ENCODE measurements around the gene C19orf47. TPM values are rescaled to one million over a fixed set of nuclear protein-coding genes. Genes with fewer than 3 reads are reported as not detected.

Gene C19orf47
- total and polyA plus RNA-seq, 2 donors (not counting 3 experiments of a cell fraction or from before 2014, with no cell fraction given) = 16.4 to 27.0 TPM

DNA sequence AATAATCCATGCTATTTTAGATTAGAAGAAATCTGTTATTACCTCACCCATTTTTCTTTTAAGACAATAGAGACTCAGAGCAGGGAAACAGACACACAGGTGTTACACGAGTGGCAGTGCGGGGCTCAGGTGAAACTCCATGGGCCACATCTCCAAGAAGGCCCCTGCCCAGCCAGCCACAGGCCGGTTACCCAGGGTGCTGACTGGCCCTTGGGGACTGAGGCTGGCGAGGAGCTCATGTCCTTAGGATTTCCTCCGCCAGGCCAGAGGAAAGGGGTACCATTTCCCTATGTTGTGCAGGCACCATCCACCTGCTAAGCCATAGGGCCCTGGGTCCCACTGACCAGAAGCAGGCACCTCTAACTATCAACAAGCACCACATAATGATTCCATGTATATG lies 10.6 kb downstream of the C19orf47 start:
- no peaks in the 10 kb centered on the region for H3K4me1 ChIP-seq (ENCODE audit: control insufficient read depth, extremely low read depth, insufficient read depth, low read length)
- H3K79me2 ChIP-seq (ENCODE audit: control insufficient read depth, insufficient read depth, low read length) = peaks cover 5% of the 10 kb centered on the region
- DNase-seq (ENCODE audit: low read depth, low spot score) = no peak
- peaks cover 0 to 6% of the 10 kb centered on the region in 2 experiments for H3K36me3 ChIP-seq (ENCODE audit: control insufficient read depth in 2 of 2, extremely low read depth in 1 of 2, insufficient read depth in 2 of 2, low read length in 2 of 2)
- no peak for FAIRE-seq
- BruUV-seq (replicated peaks) = no TSS peak
- no peaks in the 10 kb centered on the region for H3K27me3 ChIP-seq (ENCODE audit: control insufficient read depth in 2 of 2, insufficient read depth in 2 of 2, low read length in 2 of 2)
- no peaks in the 10 kb centered on the region for H3K9me1 ChIP-seq (replicated peaks; ENCODE audit: control insufficient read depth, extremely low read depth, insufficient read depth, low read length)
- intact Hi-C loops (cut with micrococcal nuclease) (loop anchor here (5.0 kb wide), 1 partner anchor 45 kb away; no protein-coding TSS in a partner anchor), dilution Hi-C loops (cut with MboI; ENCODE audit: extremely low pct_ligation_motif_present, low sequenced_read_pairs) (no loop called here)
- no peak overlapping the region for H3K27ac ChIP-seq (ENCODE audit: insufficient read depth, low read depth, low read length)
- no peak overlapping the region for H3K9ac ChIP-seq (replicated peaks; ENCODE audit: extremely low read depth, insufficient read depth, low read length)
- no peak overlapping the region for H2AFZ ChIP-seq (ENCODE audit: low read depth, low read length)
- ChIA-PET CTCF (interaction anchor here (1.0 to 1.3 kb wide), 2 partner anchors 10 to 32 kb away, joined by 3 to 7 read pairs; partner anchors contain the start of gene C19orf47), POLR2A (interaction anchor here (0.6 kb wide), 1 partner anchor 11 kb away, joined by 5 read pairs; the partner anchor contains the start of genes C19orf47 and PLD3)
- no peaks in the 10 kb centered on the region for H3K9me3 ChIP-seq (replicated peaks; ENCODE audit: control insufficient read depth, insufficient read depth, low read length)
- no peak overlapping the region for H3K4me3 ChIP-seq (replicated peaks in 1 of 3; ENCODE audit: insufficient read depth in 1 of 3, low read depth in 1 of 3, low read length in 3 of 3)
- no peak overlapping the region for H3K4me2 ChIP-seq (ENCODE audit: insufficient read depth, low read length)
- no peak for TF ChIP-seq GATA2 (IDR thresholded peaks at IDR 0.05; ENCODE audit: insufficient read depth, insufficient read length, low read depth, low read length)
- H4K20me1 ChIP-seq (replicated peaks; ENCODE audit: control insufficient read depth, extremely low read depth, insufficient read depth, low read length) = no peaks in the 10 kb centered on the region

DNA sequence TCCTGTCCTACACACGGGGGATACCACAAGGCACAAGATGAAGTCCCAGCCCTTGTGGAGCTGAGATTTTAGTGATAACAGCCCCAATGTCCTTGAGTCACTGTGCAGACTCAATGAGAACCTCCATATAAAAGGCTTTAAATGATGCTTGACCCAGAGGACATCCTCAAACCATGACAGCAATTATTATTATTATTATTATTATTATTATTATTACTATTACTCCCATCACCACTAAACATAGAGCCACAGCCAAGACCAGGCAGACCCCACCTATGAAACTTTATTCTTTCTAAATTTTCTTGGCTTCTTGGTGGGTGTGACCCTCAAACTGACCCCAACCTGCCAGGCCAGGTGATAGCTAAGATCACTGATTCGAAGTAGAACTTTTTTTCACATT lies 11.1 kb downstream of the C19orf47 start:
- POLR2A ChIA-PET = no interaction called here

More for the DNA sequence above, 11.1 kb downstream of the C19orf47 start:
- intact Hi-C loops (cut with micrococcal nuclease) = loop anchor here (5.0 kb wide), 1 partner anchor 45 kb away; no protein-coding TSS in a partner anchor
- Histone ChIP-seq H3K4me3 (replicated peaks in 1 of 3; ENCODE audit: insufficient read depth in 1 of 3, low read depth in 1 of 3, low read length in 3 of 3) (no peak overlapping the region), H4K20me1 (replicated peaks; ENCODE audit: control insufficient read depth, extremely low read depth, insufficient read depth, low read length) (no peaks in the 10 kb centered on the region), H3K27ac (ENCODE audit: insufficient read depth, low read depth, low read length) (no peak overlapping the region), H3K9ac (replicated peaks; ENCODE audit: extremely low read depth, insufficient read depth, low read length) (no peak overlapping the region), H3K9me1 (replicated peaks; ENCODE audit: control insufficient read depth, extremely low read depth, insufficient read depth, low read length) (no peaks in the 10 kb centered on the region), H3K4me1 (ENCODE audit: control insufficient read depth, extremely low read depth, insufficient read depth, low read length) (no peaks in the 10 kb centered on the region), H3K9me3 (replicated peaks; ENCODE audit: control insufficient read depth, insufficient read depth, low read length) (no peaks in the 10 kb centered on the region), H3K79me2 (ENCODE audit: control insufficient read depth, insufficient read depth, low read length) (peaks cover 2% of the 10 kb centered on the region), H2AFZ (ENCODE audit: low read depth, low read length) (no peak overlapping the region), H3K4me2 (ENCODE audit: insufficient read depth, low read length) (no peak overlapping the region), H3K36me3 (ENCODE audit: control insufficient read depth in 2 of 2, extremely low read depth in 1 of 2, insufficient read depth in 2 of 2, low read length in 2 of 2) (peaks cover 0 to 8% of the 10 kb centered on the region in 2 experiments), H3K27me3 (ENCODE audit: control insufficient read depth in 2 of 2, insufficient read depth in 2 of 2, low read length in 2 of 2) (no peaks in the 10 kb centered on the region)
- no TSS peak for BruUV-seq (replicated peaks)
- DNase-seq (ENCODE audit: low read depth, low spot score) (no peak), FAIRE-seq (no peak)
- CTCF ChIA-PET = interaction anchor here (1.3 kb wide), 1 partner anchor 32 kb away, joined by 7 read pairs; no protein-coding TSS in a partner anchor
- no peak for TF ChIP-seq FOS (IDR thresholded peaks at IDR 0.05; ENCODE audit: borderline replicate concordance, insufficient read depth, low read length)
- TF ChIP-seq JUN (IDR thresholded peaks at IDR 0.05; ENCODE audit: borderline replicate concordance, insufficient read depth, insufficient read length, low read depth) = no peak
- no peak for TF ChIP-seq POLR2AphosphoS5 (IDR thresholded peaks at IDR 0.05; ENCODE audit: insufficient read depth, low read depth, low read length)
- no peak for TF ChIP-seq GATA2 (IDR thresholded peaks at IDR 0.05; ENCODE audit: insufficient read depth, insufficient read length, low read depth, low read length)
- no peak for TF ChIP-seq MYC (IDR thresholded peaks at IDR 0.05; ENCODE audit: low read depth, low read length)
- no peak for TF ChIP-seq EZH2 (IDR thresholded peaks at IDR 0.05; ENCODE audit: borderline replicate concordance, low read depth, low read length, severe bottlenecking)
- TF ChIP-seq, protein P1, sequence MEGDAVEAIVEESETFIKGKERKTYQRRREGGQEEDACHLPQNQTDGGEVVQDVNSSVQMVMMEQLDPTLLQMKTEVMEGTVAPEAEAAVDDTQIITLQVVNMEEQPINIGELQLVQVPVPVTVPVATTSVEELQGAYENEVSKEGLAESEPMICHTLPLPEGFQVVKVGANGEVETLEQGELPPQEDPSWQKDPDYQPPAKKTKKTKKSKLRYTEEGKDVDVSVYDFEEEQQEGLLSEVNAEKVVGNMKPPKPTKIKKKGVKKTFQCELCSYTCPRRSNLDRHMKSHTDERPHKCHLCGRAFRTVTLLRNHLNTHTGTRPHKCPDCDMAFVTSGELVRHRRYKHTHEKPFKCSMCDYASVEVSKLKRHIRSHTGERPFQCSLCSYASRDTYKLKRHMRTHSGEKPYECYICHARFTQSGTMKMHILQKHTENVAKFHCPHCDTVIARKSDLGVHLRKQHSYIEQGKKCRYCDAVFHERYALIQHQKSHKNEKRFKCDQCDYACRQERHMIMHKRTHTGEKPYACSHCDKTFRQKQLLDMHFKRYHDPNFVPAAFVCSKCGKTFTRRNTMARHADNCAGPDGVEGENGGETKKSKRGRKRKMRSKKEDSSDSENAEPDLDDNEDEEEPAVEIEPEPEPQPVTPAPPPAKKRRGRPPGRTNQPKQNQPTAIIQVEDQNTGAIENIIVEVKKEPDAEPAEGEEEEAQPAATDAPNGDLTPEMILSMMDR (IDR thresholded peaks at IDR 0.05; ENCODE audit: extremely low read depth in 1 of 2, insufficient read depth in 1 of 2, low read depth in 1 of 2, low read length in 2 of 2) = no peak
- TF ChIP-seq, protein P2, sequence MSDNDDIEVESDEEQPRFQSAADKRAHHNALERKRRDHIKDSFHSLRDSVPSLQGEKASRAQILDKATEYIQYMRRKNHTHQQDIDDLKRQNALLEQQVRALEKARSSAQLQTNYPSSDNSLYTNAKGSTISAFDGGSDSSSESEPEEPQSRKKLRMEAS (IDR thresholded peaks at IDR 0.05; ENCODE audit: insufficient read depth, insufficient read length) = no peak
- TF ChIP-seq POLR2A (IDR thresholded peaks at IDR 0.05; ENCODE audit: low read depth, low read length) = no peak
- dilution Hi-C loops (cut with MboI; ENCODE audit: extremely low pct_ligation_motif_present, low sequenced_read_pairs) = no loop called here

All from endothelial cell of umbilical vein (primary cell).